ENCODE data around the gene RUNX2.

GRCh38 chr6:45571159-45571558 lies 243.0 kb downstream of the RUNX2 start:
- TF ChIP-seq CTCF (IDR thresholded peaks at IDR 0.05; ENCODE audit: low read depth, low read length, missing input control) (no peak), SP1 (IDR thresholded peaks at IDR 0.05) (no peak), FOXA1 (IDR thresholded peaks at IDR 0.05) (no peak), GABPA (IDR thresholded peaks at IDR 0.05 in 1 of 2, conservative IDR thresholded peaks at IDR 0.05 in 1 of 2) (no peak)

All from liver (tissue), 3 donors.